NCI-H446 (cell line): ENCODE results near the gene BRD4.
"Not testable (repeated sequence)": the region's sequence is repeated elsewhere in the genome, so short reads cannot be mapped to it uniquely, and the experiment has no call there.

Source experiments
- DNase-seq, 2 experiments: peaks; one replicate each; lab custom pipeline; 2025; lab: John Stamatoyannopoulos, UW

The BRD4 gene

DNA sequence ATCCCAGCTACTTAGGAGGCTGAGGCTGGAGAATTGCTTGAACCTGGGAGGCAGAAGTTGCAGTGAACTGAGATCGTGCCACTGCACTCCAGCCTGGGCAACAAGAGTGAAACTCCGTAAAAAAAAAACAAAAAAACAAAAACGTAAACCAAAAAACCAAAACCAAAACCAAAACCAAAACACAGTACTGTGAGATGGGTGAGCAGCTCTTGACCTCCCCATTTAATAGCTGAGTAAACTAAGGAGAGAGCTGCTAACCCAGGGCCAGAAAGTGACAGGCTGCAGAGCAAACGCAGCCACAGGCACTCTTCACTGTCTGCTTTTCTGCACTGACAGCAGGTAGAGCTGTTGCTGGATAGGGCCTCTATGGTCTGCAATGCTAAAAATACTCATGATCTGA lies 27.7 kb upstream of the BRD4 start:
- not testable (repeated sequence) for DNase-seq

DNA sequence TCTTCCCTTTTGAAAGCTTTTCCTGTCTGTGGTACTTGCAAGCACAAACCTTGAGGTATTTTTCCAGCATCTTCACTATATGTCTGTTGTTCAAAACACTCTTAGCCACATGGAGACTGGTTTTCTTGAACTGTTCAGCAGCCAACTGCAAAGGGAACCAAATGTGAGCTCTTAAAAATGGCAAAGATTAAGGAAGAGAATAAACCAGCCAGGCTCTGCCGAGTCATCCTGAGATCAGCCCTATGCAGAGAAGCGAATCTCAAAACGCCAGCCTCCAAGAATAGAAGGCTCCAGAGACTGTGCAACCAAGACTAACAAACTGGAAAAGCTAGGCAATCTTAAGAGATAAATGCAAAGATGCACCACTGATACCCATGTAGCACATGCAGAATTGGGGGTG lies 26.6 kb upstream of the BRD4 start:
- DNase-seq: no peak

DNA sequence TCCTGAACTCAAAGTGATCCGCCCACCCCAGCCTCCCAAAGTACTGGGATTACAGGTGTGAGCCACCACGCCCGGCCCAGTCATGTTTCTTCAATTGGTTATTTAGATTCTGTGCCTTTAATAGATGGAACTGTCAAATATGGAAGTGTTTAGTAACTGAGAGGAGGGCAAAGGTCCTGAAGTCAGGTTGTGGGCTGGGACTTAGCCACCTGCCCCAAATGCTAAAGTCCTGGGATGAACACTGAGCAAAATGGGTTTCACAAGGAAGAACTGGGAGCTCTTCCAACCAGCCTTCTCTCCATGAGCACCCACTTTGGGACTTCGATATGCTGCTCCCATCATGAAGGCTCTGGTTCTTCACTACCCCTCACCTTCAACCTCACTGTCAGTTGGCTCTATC lies 25.6 kb upstream of the BRD4 start:
- DNase-seq: no peak

GRCh38 chr19:15354566-15355296 lies 22.4 kb upstream of the BRD4 start:
- no peak for DNase-seq

DNA sequence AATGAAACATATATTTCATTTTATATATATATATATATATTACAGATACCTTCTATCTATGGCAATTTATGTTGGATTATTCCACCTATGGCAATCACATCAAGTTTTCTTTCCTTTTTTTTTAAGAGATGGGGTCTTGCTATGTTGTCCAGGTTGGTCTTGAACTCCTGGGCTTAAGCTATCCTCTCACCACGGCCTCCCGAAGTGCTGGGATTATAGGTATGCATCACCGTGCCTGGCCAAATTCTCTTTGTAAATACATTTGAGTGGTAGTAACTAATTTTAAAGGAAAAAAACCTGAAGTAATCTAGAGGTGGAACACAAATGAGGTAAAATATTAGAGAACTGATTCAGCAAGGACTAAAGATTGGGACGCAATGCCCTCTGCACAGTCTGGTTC lies 21.6 kb upstream of the BRD4 start:
- DNase-seq: no peak

- DNase-seq: not testable (repeated sequence)
Measured at GRCh38 chr19:15352535-15352934, 20.2 kb upstream of the BRD4 start.

- not testable (repeated sequence) for DNase-seq
Measured at GRCh38 chr19:15341328-15341727, 9.0 kb upstream of the BRD4 start.

GRCh38 chr19:15340086-15340485 lies 7.7 kb upstream of the BRD4 start:
- DNase-seq: no peak

DNA sequence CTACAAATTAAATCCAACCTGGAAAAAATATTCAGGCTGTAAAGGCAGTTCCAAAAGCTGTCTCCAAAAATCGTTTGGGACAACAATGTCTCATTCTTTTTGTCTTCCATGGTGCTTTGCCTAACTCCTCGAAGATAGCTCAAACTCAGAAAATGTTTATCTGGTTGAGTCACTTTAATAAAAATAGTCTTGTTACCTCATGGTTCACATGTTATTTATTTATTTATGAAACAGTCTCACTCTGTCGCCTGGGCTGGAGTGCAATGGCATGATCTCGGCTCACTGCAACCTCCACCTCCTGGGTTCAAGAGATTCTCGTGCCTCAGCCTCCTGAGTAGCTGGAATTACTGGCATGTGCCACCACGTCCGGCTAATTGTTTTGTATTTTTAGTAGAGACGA lies 4.9 kb upstream of the BRD4 start:
- DNase-seq: no peak

GRCh38 chr19:15335992-15336391 lies 3.7 kb upstream of the BRD4 start:
- not testable (repeated sequence) for DNase-seq

DNA sequence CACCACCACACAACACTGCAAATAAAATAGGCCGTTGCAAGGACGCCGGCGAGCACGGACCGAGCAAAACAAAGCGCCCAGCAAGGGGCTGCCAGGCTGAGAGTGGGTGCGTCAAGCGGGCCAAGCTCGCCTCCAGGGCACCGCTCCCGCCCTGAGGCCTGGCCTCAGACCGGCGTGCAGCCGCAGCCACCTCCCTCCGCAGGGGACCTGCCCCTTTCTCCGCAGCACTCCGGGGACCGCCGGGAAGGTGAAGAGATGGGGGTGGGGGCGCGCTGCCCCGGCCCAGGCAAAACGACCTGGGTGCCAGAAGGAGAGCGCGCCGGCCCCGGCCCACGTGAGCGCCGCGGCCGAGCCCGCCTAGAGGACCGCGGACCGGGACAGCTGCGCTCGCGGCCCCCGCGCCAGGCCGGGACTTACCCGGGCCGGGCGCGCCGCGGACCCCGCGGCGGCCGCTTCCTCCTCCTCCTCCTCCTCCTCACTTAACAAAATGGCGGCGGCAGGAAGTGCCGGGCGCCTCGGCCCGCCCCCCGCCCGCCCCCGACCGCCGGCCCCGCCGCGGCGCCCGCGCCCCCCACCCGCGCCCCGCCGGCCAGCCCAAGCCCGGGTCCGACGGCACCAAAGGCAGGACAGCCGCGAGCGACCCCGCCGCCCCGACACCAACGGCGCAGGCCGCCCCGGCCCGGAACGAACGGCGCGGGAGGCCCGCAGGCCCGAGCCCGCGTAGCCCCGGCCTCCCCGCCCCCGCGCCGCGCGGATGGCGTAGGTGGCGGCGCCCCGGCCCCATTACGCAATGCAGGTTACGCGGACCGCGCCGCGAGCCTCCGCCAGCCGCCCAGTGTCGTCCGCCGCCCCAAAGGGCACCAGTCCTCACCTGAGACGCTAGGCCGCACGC lies 674 bp downstream of the BRD4 start:
- peak in 1 of 2 experiments; percentile 60 for DNase-seq

GRCh38 chr19:15330801-15331418 lies 1.4 kb downstream of the BRD4 start:
- DNase-seq: no peak

DNA sequence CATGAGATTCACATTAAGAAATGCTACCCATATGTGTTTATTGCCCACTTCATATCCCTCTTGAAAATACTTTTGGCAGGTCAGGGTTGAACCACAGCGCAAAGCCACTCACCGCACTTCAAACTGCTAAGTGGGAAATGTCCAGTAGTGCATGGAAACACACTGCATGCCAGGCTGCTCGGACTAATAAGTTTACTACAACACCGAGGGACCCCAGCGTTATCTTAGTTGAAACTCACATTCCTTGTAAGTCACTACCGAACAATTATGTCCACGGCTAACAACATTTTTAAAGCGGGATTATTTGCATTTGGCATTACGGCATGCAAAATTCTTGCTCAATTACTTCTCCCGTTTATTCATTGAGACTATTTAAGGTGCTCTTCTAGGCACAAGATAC lies 4.0 kb downstream of the BRD4 start:
- DNase-seq: no peak

DNA sequence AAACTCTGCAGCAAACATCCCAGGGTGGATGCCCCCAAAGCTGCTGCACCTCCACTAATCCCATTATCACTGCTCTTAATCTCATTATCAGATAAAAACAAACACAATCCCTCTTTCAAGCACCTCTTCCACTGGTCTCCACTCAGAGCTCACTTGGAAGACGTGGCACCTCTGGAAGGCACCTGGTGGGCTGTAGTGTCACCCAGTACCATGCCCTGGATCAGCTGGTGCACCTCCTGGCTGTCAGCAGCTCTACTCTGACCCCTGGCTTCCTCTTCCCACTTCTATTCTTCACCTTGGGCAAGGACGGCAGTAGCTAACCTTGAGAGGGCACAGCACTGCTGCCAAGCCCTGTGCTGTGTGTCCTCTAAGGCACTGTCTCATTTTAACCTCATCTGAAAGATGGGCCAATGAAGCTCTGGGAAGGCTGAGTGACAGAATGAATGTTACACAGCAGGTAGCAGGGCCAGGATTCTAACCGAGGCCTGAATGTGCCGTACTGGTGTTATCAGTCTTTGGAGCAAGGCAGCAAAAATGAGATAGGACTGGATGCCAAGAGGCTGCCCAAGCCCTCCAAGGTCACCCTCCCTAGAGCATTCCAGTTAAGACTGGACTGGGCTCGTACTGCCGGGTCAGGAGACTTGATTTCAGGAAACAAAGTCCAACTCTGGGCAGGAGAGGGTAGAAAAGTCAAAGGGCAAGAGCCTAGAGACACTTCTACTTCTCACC lies 7.4 kb downstream of the BRD4 start:
- no peak for DNase-seq

GRCh38 chr19:15323496-15324235 lies 8.7 kb downstream of the BRD4 start:
- DNase-seq: no peak

GRCh38 chr19:15321739-15322138 lies 10.6 kb downstream of the BRD4 start:
- DNase-seq: no peak

DNA sequence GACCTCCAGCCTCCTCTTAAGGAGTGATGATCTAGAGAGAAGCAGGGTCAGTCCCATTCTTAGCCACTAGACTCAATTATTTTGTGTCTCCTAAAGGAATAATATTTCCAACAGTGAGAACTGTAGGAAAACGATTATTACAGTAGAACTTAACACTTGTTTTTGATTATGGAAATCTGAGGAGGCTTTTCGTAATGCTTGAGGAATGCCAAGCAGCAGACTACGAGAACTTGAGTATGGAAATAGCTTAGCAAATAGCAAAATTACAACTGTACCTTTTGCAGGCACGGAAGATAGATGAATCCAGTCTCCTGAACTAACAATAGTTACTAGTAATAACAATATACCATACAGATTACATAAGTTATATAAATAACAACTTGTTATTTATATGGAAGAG lies 12.2 kb downstream of the BRD4 start:
- DNase-seq: no peak

GRCh38 chr19:15318241-15318691 lies 14.1 kb downstream of the BRD4 start:
- DNase-seq: no peak

DNA sequence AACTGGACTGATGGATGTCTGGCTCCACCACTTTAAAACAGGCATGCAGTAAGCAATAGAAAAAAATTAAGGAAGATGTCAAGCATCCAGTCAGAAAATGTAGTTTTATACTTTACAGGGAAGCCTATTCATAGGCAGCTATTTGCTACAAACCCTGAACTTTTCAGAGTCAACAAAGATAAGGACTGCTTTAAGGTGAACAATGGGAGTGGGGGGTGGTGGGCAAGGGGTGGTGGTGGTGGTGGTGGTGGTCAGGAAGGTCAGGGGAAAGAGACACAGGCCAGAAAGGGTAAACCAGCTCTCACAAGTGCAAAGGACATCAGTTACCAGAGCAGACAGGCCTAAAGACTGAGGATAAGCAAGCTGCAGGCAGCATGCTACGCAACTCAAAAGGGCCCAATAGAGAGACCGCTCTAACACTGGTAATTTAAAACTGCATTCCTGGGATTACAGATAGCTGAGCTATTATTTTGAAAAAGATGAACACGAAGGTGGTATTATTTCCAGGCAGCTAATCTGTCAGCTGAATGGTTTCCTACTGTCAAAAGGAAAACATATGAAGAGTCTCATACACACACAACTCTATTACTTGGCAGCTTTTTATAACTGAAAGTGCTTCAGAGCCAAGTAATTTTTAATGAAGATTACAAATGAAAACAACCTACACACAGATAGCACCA lies 14.8 kb downstream of the BRD4 start:
- DNase-seq: no peak

DNA sequence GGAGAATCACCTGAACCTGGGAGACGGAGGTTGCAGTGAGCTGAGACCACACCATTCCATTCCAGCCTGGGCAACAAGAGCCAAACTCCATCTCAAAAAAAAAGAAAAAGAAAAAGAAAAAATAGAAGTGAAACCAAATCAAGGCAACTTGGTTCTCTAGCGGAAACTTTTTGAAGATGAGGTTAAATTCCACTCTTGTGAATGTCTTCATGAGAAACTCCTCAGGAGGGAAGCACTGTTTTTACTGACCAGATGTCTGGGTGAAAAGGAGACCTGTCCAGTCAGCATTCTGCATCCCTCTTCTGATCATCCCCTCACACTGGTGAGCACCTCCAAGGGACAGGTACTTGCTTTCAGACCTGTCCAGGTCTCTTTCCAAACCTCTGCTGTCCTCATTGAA lies 15.8 kb downstream of the BRD4 start:
- DNase-seq: no peak

GRCh38 chr19:15315101-15315500 lies 17.2 kb downstream of the BRD4 start:
- DNase-seq: no peak
